GM10847 (cell line): ENCODE data around the gene POFUT2.

Source experiments
- POLR2A ChIP-seq: IDR thresholded peaks from 2 replicates; pipeline ENCODE4 v1.6.1; 2011; ENCODE audit not compliant: insufficient read length; ENCODE audit errors: extremely low read depth

The POFUT2 gene

GRCh38 chr21:45285266-45285931 lies 2.3 kb downstream of the POFUT2 start:
- TF ChIP-seq POLR2A = no peak

DNA sequence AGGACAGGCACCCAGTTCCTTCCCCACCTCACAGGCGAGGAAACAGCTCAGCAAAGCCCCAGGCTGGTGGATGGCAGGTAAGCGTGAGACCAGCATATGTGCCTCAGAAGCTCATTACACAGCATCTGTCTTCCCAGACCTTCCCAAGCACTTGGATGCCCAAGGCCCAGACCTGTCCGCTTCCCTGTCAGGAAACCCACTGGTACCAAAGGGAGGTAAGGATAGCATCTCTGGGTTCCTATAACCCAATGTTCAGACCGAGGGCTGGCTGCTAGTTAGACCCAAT lies 3.3 kb downstream of the POFUT2 start:
- TF ChIP-seq POLR2A = no peak

DNA sequence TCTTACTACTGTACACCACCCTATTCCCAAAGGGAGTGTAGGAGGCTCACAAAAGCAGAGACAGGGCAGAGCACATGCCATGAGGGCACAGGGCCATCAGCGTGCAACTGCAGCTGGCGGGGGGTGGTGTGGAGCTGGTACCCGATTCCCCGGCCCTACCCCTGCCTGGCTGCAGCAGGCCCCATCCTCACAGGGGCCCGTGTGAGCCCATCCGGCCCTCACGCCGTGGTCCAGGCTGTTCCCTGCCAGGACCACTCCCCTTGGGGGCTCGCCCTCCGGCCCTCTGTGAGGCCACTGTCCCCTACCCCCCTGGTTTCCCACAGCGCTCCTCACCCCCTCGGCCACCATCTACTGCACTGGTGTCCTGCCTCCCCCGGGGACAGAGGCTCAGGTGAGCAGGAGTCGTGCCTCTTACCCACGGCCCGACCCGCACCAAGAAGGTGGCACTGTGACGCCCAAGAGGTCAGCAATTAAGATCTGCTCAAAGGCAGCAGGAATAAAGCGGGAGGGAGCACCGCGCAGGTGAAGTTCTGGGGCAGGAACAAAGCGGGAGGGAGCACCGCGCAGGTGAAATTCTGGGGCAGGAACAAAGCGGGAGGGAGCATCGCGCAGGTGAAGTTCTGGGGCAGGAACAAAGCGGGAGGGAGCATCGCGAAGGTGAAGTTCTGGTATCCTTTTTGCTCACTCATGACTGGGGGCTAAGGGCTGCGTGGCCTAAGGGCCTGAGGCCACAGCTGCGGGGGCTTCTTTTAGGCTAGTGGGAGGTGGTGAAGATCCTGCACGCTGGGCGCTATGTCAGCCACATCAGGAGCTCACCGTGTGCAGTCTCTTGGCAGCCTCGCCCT lies 3.9 kb downstream of the POFUT2 start:
- TF ChIP-seq POLR2A = no peak

GRCh38 chr21:45283035-45283610 lies 4.6 kb downstream of the POFUT2 start:
- no peak for TF ChIP-seq POLR2A

DNA sequence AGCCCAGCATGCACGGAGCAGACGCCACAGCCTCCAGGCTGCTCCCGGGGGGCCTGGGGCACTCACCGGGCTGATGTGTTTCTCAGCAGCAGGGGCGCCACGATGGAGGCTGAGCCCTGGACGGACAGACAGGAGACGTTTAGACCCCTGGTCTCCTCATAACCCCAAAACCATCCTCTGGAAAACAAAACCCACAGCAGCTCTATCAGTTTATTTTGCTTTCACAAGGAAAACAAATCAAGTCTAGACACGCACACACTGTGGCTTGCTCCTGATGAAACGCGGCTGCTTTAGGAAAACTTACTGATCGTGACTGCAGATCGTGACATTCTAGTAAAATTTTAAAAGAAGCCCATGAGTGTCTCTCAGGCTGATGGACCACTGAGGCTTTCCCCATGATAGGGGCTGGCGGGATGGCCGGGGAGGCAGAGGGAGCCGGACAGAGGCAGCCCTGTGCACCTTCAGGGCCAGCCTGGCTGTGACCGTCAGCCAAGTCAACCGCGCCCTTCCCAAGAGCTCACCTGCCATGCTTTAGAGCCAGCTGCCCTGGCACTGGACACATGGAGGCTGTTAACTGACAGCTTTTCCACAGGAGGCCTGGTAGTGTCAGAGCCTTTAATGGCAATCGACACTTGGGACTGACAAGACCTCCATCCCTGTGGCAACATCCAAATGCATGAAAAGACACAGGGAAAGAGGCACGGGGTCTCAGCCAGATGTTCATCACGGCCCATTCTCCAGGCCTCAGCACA lies 5.2 kb downstream of the POFUT2 start:
- TF ChIP-seq POLR2A = no peak

DNA sequence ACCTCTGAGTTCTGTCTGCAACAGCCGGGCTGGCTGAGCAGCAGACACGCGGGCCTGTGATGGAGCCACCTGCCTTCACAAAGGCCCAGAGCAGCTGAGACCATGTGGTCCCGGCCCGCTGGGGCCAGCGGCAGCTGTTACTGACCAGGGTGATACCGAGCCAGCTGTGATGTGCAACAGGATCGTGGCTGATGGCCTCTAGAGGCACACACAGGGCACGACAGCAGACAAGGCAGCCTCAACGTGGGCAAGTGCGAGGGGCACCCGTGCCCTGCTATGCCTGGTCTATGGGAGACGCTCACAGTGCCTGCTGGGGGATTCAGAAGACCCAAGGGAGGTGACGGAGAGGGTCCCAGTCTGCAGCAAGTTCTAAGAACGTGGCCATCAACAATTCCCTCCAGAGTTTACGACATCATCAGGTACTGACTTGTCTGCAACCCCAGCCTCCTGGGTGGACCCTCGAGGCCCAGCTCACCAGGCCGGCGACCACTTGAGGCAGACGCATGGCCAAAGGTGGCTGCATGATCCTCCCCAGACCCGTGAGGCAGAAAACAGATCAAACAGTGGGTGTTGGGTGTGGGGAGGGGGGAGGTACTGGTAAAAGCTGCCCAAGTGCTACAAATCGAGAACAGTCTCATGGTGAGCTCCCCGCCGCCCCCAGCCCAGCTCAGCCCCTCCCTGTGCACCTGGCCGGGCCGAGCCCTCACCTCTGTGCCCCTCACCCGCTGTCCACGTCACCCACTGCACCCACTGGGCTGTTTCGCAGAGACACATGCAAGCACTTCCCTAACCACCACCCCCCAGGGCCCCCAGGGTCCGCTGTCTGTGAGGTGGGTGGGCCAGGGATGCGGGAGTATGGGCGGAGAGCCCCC lies 6.0 kb downstream of the POFUT2 start:
- no peak for TF ChIP-seq POLR2A

- TF ChIP-seq POLR2A = no peak
Observed at GRCh38 chr21:45280969-45281368, 6.7 kb downstream of the POFUT2 start.

- TF ChIP-seq POLR2A = no peak
Observed at GRCh38 chr21:45280178-45280821, 7.4 kb downstream of the POFUT2 start.

GRCh38 chr21:45279446-45280177 lies 8.1 kb downstream of the POFUT2 start:
- TF ChIP-seq POLR2A = no peak

GRCh38 chr21:45278156-45278911 lies 9.4 kb downstream of the POFUT2 start:
- no peak for TF ChIP-seq POLR2A

GRCh38 chr21:45277101-45278045 lies 10.3 kb downstream of the POFUT2 start:
- no peak for TF ChIP-seq POLR2A

DNA sequence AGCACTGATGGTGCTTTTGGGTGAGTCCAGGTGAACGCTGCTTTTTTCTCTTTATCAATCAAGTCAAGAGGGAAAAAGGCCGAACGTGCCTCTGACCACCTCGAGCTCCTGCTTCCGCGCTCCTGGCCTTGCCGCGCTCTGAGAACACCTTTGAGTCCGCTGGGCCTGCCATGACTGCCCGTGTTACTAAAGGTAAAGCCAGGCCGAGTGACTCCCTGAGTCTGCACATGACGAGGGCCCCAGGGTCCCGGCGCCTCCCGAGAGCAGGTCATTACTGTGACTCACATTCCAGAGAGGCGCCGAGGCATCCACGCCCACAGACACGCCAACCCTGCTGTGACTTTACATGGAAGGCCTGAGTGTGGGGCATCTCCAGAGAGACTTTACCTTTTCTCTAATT lies 11.1 kb downstream of the POFUT2 start:
- TF ChIP-seq POLR2A = no peak
